ENCODE results near the gene USE1. TPM values are rescaled to one million over a fixed set of nuclear protein-coding genes. Genes with fewer than 3 reads are reported as not detected.

Gene USE1
- total and polyA plus RNA-seq, 9 of the 15 experiments (the other 6 are each of a cell fraction or from before 2014, with no cell fraction given) = 17.3 to 52.4 (median 34.0) TPM

DNA sequence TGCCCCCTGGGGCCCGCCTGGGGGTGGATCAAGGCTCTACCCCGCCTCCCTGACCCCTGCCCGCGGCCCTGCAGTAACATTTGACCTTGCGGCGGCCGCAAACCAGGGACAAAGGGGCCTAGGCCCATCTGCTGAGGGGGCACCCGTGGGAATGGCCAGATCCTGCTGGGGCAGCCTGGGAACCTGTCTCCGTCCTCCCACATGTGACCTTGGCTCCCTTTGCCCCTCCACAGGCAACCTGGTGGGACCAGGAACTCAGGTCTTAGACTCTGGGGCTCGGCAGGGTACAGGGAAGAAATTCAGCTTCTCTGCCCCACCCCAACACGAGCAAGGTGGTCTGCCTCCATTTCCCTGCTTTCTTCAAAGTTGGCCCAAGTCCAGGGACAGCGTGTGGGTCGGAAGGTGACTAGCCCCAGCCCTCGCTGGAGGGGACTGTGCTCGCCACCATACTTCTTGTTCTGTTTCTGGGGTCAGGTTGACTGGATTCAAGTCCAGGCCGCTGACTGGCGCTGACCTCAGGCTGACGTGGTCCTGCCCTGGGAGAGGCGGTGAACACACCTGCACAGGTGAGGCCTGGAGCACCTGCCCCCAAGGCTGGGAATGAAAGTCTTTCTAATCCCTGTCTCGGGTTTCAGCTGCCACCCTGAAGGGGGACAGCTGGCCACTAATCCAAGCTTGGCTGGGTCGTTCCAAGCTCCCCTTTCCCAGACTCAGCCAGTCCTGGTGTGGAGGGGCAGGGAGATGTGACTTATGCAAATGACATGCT is 33.0 kb downstream of the USE1 start (continued):
- TF ChIP-seq, protein P1, sequence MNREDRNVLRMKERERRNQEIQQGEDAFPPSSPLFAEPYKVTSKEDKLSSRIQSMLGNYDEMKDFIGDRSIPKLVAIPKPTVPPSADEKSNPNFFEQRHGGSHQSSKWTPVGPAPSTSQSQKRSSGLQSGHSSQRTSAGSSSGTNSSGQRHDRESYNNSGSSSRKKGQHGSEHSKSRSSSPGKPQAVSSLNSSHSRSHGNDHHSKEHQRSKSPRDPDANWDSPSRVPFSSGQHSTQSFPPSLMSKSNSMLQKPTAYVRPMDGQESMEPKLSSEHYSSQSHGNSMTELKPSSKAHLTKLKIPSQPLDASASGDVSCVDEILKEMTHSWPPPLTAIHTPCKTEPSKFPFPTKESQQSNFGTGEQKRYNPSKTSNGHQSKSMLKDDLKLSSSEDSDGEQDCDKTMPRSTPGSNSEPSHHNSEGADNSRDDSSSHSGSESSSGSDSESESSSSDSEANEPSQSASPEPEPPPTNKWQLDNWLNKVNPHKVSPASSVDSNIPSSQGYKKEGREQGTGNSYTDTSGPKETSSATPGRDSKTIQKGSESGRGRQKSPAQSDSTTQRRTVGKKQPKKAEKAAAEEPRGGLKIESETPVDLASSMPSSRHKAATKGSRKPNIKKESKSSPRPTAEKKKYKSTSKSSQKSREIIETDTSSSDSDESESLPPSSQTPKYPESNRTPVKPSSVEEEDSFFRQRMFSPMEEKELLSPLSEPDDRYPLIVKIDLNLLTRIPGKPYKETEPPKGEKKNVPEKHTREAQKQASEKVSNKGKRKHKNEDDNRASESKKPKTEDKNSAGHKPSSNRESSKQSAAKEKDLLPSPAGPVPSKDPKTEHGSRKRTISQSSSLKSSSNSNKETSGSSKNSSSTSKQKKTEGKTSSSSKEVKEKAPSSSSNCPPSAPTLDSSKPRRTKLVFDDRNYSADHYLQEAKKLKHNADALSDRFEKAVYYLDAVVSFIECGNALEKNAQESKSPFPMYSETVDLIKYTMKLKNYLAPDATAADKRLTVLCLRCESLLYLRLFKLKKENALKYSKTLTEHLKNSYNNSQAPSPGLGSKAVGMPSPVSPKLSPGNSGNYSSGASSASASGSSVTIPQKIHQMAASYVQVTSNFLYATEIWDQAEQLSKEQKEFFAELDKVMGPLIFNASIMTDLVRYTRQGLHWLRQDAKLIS (CRISPR knock-in tag; IDR thresholded peaks at IDR 0.05) = no peak
- TF ChIP-seq, protein P2, sequence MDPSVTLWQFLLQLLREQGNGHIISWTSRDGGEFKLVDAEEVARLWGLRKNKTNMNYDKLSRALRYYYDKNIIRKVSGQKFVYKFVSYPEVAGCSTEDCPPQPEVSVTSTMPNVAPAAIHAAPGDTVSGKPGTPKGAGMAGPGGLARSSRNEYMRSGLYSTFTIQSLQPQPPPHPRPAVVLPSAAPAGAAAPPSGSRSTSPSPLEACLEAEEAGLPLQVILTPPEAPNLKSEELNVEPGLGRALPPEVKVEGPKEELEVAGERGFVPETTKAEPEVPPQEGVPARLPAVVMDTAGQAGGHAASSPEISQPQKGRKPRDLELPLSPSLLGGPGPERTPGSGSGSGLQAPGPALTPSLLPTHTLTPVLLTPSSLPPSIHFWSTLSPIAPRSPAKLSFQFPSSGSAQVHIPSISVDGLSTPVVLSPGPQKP (CRISPR knock-in tag; IDR thresholded peaks at IDR 0.05) = no peak
- TF ChIP-seq, protein P3, sequence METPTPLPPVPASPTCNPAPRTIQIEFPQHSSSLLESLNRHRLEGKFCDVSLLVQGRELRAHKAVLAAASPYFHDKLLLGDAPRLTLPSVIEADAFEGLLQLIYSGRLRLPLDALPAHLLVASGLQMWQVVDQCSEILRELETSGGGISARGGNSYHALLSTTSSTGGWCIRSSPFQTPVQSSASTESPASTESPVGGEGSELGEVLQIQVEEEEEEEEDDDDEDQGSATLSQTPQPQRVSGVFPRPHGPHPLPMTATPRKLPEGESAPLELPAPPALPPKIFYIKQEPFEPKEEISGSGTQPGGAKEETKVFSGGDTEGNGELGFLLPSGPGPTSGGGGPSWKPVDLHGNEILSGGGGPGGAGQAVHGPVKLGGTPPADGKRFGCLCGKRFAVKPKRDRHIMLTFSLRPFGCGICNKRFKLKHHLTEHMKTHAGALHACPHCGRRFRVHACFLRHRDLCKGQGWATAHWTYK (CRISPR knock-in tag; IDR thresholded peaks at IDR 0.05) = no peak
- no peak for TF ChIP-seq SREBF2 (CRISPR knock-in tag; IDR thresholded peaks at IDR 0.05)
- TF ChIP-seq FOXJ2 (tag; IDR thresholded peaks at IDR 0.05) = no peak
- TF ChIP-seq CREM (IDR thresholded peaks at IDR 0.05; ENCODE audit: low read depth) = peak; percentile 6; the same call in 1 of the 2 replicates
- TF ChIP-seq, protein P4, sequence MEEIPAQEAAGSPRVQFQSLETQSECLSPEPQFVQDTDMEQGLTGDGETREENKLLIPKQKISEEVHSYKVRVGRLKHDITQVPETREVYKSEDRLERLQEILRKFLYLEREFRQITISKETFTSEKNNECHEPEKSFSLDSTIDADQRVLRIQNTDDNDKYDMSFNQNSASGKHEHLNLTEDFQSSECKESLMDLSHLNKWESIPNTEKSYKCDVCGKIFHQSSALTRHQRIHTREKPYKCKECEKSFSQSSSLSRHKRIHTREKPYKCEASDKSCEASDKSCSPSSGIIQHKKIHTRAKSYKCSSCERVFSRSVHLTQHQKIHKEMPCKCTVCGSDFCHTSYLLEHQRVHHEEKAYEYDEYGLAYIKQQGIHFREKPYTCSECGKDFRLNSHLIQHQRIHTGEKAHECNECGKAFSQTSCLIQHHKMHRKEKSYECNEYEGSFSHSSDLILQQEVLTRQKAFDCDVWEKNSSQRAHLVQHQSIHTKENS (CRISPR knock-in tag; IDR thresholded peaks at IDR 0.05) = no peak
- peak; percentile 91 for TF ChIP-seq NFIC (IDR thresholded peaks at IDR 0.05)
- no peak for TF ChIP-seq XRCC3 (IDR thresholded peaks at IDR 0.05)
- no peak for TF ChIP-seq ZFP36 (IDR thresholded peaks at IDR 0.05; ENCODE audit: low read depth, low read length, partially characterized antibody)
- TF ChIP-seq HDAC2 (IDR thresholded peaks at IDR 0.05) = no peak
- TF ChIP-seq ZBED1 (IDR thresholded peaks at IDR 0.05) = no peak
- no peak for TF ChIP-seq ZKSCAN3 (CRISPR knock-in tag; IDR thresholded peaks at IDR 0.05)
- TF ChIP-seq, protein P5, sequence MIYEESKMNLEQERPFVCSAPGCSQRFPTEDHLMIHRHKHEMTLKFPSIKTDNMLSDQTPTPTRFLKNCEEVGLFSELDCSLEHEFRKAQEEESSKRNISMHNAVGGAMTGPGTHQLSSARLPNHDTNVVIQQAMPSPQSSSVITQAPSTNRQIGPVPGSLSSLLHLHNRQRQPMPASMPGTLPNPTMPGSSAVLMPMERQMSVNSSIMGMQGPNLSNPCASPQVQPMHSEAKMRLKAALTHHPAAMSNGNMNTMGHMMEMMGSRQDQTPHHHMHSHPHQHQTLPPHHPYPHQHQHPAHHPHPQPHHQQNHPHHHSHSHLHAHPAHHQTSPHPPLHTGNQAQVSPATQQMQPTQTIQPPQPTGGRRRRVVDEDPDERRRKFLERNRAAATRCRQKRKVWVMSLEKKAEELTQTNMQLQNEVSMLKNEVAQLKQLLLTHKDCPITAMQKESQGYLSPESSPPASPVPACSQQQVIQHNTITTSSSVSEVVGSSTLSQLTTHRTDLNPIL (CRISPR knock-in tag; IDR thresholded peaks at IDR 0.05) = no peak
- no peak for TF ChIP-seq EWSR1 (IDR thresholded peaks at IDR 0.05; ENCODE audit: borderline replicate concordance, low read depth, partially characterized antibody)
- TF ChIP-seq HMG20A (CRISPR knock-in tag; conservative IDR thresholded peaks at IDR 0.05) = no peak
- TF ChIP-seq, protein P6, sequence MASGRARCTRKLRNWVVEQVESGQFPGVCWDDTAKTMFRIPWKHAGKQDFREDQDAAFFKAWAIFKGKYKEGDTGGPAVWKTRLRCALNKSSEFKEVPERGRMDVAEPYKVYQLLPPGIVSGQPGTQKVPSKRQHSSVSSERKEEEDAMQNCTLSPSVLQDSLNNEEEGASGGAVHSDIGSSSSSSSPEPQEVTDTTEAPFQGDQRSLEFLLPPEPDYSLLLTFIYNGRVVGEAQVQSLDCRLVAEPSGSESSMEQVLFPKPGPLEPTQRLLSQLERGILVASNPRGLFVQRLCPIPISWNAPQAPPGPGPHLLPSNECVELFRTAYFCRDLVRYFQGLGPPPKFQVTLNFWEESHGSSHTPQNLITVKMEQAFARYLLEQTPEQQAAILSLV (tag; IDR thresholded peaks at IDR 0.05) = no peak
- no peak for TF ChIP-seq PURB (CRISPR knock-in tag; IDR thresholded peaks at IDR 0.05; ENCODE audit: low read depth)

All from K562 (cell line).